SW480 (cell line): Measurements from ENCODE around the gene GNB1L.
A peak's percentile ranks its signal among the peaks of the same experiment; 100 is the strongest.

Experiments
- DNase-seq: peaks from one replicate; pipeline ENCODE4 v3.0.0-alpha.2; 2016; ENCODE audit warnings: low spot score

The GNB1L gene

GRCh38 chr22:19760951-19761724, 93.5 kb downstream of the GNB1L start:
- DNase-seq = no peak

DNA sequence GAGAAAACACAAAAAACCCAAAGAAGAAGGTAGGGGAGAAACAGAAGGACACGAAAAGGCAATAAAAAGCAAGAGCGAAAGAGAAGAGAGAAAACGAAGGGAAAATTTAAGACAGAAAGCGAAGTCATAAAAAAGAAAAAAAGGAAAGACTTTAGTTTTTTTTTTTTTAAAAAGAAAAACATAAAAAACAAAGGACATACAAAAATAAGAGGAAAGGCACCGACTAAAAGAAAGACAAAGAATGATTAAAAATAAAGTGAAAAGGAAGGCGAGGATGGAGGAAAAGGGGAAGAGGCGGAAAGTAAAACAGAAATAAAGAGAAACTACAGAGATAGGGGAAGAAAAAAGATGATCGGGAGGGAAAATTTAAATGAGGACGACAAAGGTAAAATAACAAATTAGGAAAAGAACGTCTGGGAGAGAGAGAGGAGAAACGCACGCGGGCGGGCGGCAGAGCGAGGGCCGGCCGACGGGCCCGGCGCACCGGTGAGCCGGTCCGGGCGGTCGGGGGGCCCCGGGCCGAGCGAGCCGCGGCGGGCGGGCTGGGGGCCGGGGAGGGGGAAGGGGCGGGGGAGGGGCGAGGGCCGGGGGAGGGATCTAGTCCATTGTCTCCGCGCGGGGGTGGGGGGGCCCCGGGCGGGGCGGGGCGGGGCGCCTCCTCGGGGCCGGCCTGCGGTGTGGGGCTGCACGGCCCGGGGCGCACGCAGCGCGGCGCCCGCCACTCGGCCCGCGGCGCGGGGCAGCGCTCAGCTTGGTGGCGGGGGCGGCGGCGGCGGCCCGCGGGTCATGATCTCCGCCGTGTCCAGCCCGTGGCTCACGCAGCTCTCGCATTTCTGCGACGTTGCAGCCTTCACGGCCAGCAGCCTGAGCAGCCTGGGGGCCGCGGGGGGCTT, 94.4 kb downstream of the GNB1L start, which contains the start of gene TBX1:
TSS of gene TBX1 (plus strand) at position 721 of the 893 bp plus-strand sequence. CDS start at position 787, 66 bp downstream.
- no peak for DNase-seq

GRCh38 chr22:19759427-19760057, 95.1 kb downstream of the GNB1L start:
- no peak for DNase-seq

- no peak for DNase-seq
These were observed 95.7 kb downstream of the GNB1L start for GRCh38 chr22:19758896-19759426.

DNA sequence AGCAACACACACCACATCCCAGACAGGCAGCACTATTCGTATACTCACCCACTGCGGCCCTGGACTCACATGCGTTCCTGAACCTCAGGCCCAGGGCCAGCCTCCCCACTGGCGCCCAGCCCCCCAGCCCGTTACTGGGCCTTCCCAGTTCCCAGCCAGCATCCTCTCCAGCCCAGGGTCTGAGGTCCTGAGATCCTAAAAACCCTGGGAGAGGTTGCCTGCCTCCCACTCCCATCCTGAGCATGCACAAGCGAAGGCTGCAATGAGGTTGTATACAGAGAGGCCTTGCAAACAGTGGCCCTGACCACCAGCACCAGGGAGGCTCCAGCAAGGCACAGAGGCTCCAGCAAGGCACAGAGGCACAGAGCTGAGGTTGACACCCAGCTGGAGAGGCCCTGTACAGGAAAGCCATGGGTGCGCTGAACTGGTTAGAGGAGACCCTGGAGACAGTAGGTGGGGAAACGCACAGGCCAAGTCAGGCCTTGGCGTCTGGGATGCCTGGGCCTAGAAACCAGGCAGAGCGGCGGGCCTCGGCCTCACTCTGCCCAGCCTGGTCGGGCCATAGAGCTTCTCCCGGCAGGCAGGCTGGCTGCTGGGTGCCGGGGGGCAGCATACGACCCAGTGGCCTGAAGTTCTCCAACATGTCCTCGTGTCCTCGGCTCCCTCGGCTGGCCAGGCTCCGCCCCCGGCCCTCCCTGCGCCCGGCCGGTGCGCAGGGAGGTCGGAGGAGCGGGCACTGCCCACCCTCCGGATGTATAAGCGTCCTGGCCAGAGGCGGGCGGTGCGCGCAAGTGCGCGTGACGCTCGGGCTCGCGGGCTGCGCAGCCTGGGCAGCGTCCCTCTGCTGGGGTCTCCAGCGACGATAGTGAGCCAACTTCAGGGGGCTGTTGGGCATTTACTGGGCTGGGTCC, 96.4 kb downstream of the GNB1L start:
- no peak for DNase-seq

DNA sequence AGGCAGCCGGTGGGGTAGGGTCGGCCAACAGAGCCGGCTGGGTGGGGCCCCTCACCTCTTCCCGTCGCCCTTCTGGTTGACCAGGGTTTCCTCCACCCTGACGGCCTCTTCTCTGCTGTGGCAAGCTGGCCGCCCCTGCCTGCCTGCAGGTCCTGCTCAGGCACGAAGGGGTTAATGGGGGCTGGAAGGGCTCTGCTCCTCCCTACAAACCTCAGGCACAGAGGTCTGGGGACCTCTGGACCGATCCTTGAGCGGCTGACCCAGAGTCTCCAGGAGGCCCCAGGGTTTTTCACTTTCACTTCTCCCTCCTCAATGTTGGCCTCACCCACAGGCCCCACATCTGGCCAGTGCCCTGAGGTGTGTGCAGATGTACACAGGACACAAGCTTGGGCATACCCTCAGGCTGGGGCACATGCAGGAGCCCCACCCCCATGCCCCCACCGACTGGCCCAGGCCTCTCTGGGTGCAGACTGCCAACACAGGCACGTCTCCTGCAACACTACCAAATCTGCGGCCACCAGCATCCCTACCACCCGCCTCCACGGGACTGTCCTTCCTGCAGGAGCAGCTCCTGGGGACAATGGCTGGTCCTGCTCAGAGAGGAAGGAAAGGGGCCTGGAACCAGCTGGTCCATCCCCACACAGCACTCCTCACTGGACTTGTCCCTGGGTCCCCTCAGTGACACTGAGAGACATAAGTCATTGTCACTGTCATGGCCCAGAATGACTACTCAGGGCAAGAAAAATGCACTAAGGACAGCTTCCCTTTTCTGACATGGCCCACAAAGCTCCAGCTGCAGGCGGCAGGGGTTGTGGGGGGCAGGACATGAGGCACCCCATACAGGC, 97.3 kb downstream of the GNB1L start:
- no peak for DNase-seq

- peak; percentile 49 for DNase-seq
These were observed 98.2 kb downstream of the GNB1L start for GRCh38 chr22:19756288-19757128.

DNA sequence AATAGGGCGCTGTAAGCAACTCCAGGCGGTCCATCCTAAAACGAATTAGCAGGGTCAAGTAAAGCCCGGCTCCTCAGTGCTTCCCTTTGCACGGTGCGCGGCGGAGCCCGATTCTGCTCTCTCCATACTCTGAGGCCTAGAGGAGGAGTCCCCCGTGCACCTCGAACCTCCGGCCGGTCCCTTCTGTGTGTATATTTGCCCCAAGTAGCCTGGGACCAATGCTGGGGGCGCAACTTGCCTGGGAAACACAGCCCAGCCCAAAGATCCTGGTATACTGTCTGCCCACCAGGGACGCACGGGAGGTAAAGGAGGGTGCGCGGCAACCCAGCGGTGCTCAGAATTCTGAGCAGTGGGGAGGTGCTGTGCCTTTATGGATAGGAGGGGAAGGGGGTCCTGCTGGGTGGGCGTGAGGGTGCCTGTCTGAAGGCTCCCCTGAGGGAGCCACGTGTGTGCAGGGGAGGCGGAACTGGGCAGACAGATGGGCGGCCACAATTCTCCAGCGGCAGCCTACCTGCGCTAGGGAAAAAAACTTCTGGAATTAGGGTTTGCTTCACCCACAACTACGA, 98.9 kb downstream of the GNB1L start:
- no peak for DNase-seq

DNA sequence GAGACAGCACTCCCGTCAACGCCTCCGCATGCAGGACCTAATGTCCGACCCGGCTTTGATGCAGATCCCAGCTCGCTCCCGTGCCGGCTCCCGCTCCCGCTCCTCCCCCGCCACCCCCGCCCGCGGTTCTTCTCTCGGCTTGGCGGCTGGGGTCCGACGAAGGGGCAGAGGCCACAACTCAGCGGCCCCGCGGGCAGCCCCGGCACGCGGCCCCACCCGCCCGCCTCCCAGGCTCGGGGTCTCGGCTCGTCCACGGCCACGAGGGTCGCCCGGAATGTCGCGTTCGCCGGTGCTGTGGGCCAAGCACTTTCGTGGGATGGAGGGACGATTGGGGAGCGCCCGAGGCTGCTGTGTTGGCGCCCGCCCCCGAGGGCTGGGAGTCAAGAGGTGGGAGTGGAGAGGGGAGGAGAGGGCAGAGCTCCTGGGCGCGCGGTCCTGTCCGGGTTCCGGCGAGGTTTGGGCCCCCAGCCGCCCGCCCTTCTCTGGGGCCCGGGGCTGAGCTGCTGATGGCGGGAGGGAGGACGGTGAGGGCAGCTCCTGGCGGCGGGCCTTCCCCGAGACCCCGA, 99.4 kb downstream of the GNB1L start:
- no peak for DNase-seq

DNA sequence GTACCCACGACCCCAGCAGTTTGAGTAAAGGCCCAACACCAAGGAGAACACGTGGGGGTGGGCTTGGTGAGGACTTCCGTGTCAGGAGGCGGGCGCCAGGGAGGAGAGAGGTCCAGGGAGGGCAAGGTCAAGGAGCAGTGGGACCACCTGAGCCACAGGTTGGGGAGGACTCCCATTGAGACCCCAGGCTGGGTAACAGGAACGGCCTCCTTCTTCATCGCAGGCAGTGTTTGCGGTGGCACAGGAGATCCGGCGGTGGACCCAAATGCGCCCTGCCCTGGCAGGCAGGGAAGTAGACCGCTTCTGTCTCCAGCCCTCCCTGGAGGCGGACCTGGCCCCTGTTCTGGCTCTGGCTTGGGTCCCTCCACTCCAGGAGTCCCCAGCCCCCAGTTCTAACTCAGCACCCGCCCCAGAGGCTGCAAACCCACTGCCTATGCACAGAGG, 100.0 kb downstream of the GNB1L start:
- DNase-seq = no peak

GRCh38 chr22:19753996-19754700, 100.5 kb downstream of the GNB1L start:
- no peak for DNase-seq

DNA sequence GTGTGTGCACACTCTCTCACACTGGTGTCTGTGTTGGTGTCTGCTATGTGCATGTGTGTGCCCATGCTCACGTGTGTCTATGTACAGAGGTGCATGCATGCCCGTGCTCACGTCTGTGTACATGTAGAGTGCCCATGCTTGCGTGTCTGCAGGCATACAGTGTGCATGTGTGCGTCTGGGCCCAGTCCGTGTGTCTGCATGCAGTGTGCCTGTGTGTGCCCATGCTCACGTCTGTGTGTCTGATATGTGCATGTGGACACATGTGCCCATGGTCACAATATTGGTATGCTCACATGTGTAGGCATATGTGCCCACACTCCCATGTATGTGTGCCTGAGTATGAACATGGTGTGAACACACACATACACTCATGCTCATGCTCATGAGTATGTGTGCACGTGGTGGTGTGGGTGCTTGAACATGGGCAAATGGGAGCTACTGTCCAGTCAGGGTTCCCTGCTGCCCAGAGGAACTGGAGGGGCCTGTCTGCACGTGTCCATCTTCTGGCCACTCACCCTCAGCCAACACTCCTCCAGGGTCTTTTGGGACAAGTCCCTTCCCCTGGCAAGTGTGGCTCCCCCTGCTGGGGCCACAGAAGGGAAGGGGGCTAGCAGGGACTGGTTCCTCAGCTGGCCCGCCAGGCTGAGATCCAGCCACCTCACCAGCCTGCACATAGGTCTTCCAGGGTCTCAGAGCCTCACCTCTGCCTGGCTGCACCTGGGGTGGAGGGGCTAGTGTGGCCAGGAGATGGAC, 101.4 kb downstream of the GNB1L start:
- DNase-seq = no peak

DNA sequence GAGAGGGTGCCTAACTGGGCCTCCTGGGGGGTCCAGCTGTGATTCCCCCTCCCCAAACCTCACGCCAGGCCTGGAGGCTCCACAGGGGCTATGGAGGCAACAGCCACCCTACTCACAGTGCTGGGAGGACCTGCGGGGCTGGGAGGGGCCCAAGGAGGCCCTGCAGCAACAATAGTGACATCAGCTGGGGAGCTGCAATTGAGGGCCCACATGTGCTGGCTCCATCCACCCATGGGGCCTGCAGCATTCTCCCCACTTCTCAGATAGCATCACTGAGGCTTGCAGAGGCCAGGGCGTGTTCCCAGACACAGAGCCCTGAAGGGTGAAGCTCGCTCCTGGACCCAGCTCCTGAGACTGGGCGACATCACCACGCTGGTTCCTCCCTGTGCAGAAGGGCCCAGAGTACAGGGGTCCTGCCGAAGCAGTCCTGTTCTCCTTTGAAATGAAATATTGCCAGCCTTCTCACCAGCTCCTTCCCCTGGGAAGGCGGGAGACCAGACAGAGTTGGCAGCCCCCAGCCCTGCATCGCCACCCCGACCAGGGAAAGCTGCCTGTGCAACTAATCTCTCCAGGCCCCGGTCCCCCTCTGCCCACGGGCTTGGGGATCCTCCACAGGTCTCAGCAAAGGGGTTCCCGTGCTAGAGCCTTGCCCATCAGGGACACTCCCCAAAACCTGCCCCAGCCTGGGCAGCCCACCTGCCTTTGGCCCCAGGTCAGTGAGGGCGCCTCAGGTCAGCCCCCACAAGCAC, 103.0 kb downstream of the GNB1L start:
- DNase-seq = no peak

DNA sequence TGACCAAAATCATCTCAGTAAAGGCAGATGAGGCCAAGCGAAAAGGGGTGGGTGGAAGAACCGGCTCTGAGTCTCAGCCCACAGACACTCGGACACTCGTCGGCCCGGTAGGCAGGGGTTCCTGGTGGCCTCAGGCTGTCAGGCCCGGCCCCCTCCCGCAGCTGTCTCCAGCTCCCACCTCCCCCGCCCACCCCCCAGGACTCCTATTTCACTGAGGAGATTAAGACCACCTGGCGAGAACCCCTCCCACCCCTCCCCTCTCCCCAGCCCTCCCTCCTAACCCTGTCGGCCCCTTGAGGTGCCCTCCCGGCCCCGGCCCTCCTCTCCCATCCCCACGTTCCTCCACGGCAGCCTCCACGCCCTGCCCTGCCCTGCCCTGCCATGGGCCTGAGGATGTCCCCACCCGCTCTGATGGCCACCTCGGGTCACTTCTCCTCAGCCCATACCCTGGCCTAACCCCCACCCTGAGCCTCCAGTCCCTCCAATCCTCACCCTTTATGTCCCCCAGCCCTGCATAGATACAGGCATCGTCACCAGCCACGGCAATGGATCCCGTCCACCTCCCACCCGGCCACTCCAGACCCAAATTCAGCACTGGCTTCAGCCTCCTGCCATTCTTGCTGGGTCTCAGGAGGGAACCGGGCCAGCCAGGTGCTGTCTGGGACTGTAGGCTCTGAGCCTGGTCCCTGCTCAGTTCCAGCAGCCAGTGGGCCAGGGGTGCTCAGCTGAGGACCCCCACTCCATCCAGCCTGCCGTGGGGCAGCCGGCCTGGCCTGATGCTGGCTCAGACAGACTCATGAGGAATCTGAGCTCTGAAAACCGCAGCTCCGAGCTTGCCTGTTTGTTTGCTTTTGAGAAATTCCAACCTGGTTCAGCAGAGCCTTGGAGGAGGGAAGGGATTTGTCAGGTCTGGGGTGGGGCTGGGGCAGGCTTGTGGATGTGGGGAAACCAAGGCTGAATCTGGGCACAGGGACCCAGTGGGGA, 103.9 kb downstream of the GNB1L start:
- DNase-seq = no peak

DNA sequence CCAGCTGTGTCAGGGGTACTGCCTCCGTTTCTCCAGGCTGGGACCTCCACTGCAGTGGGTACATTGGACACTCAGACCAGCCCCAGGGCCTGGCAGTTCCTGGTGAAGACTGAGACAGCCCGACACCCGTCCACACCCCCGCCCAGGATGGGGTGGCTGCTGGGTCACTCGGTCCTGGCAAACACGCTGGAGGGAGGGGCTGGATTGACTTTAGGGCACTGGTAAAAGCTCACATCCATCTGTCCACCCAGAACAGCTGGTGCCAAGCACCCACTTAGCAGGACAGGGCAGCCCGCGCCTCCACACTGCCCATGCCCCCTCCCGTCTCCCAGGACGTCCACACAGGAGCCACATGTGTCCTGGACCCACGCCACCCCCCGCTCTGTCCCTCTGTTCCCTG, 104.8 kb downstream of the GNB1L start:
- DNase-seq = no peak
